ENCODE data around the gene TPCN2. TPM values are rescaled to one million over a fixed set of nuclear protein-coding genes. Genes with fewer than 3 reads are reported as not detected.

Gene TPCN2
- total and polyA plus RNA-seq, 2 of the 4 experiments (the other 2 are of a cell fraction): 3.4 to 8.0 TPM

DNA sequence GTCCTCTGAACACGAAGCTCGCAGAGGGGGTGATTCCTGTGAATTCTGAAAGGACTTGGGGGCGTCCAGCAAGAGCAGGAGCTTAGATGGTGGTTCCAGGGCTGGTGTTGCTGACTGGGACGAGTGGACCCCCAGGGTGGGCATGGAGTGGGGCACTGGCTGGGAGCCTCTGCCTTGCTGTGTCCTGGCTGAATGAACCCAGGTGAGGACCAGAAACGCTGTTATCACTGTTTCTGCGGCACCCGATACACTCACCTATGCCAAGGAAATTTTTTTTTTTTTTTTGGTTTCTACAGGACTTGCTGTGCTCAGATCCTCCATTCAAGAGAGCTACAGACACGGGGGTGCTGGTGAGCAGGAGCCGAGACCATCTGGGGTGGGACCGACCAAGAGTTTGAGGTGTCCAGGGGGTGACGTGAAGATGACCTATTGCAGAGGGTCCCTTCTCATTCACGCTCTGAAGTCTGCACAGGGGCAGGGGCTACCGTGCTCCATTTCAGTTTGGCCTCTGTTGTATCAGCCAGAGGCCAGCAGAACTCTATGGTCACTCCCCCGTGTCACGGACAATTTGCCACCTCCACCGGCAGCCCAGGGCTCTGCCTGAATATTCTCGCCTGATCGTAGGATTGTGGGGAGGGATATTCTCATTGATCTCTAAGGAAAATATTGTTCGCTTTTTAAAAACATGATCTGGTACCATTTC is 110.6 kb downstream of the TPCN2 start:
- no peak overlapping the region; the same call in 1 of the 2 replicates for H2BK20ac ChIP-seq (ENCODE audit: low read depth, low read length)
- no peak overlapping the region for H4K8ac ChIP-seq (ENCODE audit: low read depth in 2 of 2, low read length in 2 of 2)

More for the DNA sequence above, 110.6 kb downstream of the TPCN2 start:
- Histone ChIP-seq H3K36me3 (ENCODE audit: control insufficient read depth, insufficient read depth, low read length) (no peaks in the 10 kb centered on the region), H3K27ac (ENCODE audit: insufficient read depth, low read length) (no peak overlapping the region), H3K9ac (ENCODE audit: low read depth, low read length) (no peak overlapping the region), H3K4me3 (ENCODE audit: insufficient read depth, low read depth, low read length) (no peak overlapping the region), H3K79me1 (ENCODE audit: low read depth in 1 of 2, low read length in 2 of 2) (no peaks in the 10 kb centered on the region), H2BK15ac (ENCODE audit: low read depth, low read length) (no peak overlapping the region), H3K9me3 (ENCODE audit: control insufficient read depth, insufficient read depth, low read length) (no peaks in the 10 kb centered on the region), H3K23ac (ENCODE audit: low read depth, low read length) (no peak overlapping the region), H3K56ac (ENCODE audit: extremely low read depth, insufficient read depth, low read length) (no peak overlapping the region), H4K91ac (ENCODE audit: insufficient read depth, low read depth, low read length) (no peak overlapping the region), H3K27me3 (ENCODE audit: control insufficient read depth, insufficient read depth, low read length) (no peaks in the 10 kb centered on the region), H4K20me1 (ENCODE audit: insufficient read depth, low read length) (no peaks in the 10 kb centered on the region), H3K9me1 (ENCODE audit: insufficient read depth, low read length) (peaks cover 3% of the 10 kb centered on the region), H2BK5ac (ENCODE audit: low read depth, low read length, poor library complexity, severe bottlenecking) (no peak overlapping the region), H3K4ac (ENCODE audit: low read depth, low read length) (peak overlapping the region; percentile 43; the same call in 1 of the 2 replicates), H3K4me2 (ENCODE audit: low read depth, low read length) (no peak overlapping the region), H3K4me1 (ENCODE audit: control insufficient read depth, insufficient read depth, low read length) (peaks cover 17% of the 10 kb centered on the region), H3K14ac (replicated peaks; ENCODE audit: low read depth, low read length) (no peak overlapping the region), H4K5ac (ENCODE audit: low read depth, low read length) (no peak overlapping the region), H2BK120ac (ENCODE audit: low read depth, low read length) (no peak overlapping the region), H2AK9ac (replicated peaks; ENCODE audit: low read depth, low read length, poor library complexity) (no peak overlapping the region), H3K18ac (ENCODE audit: low read depth, low read length) (no peak overlapping the region), H2AFZ (replicated peaks; ENCODE audit: low read length, poor library complexity) (peak overlapping the region; percentile 54), H2AK5ac (ENCODE audit: low read depth, low read length) (no peak overlapping the region)
- TF ChIP-seq MAFK (IDR thresholded peaks at IDR 0.05; ENCODE audit: low read depth, low read length) (no peak), RFX5 (IDR thresholded peaks at IDR 0.05; ENCODE audit: low read depth, low read length) (no peak), RAD21 (IDR thresholded peaks at IDR 0.05; ENCODE audit: low read length) (no peak), POLR2A (IDR thresholded peaks at IDR 0.05; ENCODE audit: low read depth, low read length) (no peak), RCOR1 (IDR thresholded peaks at IDR 0.05; ENCODE audit: insufficient replicate concordance, low read length) (no peak), CHD1 (IDR thresholded peaks at IDR 0.05; ENCODE audit: low read depth, low read length) (no peak), NFE2L2 (IDR thresholded peaks at IDR 0.05; ENCODE audit: low read depth, low read length) (no peak), CEBPB (IDR thresholded peaks at IDR 0.05; ENCODE audit: low read depth, low read length) (no peak), MAZ (IDR thresholded peaks at IDR 0.05; ENCODE audit: borderline replicate concordance, low read depth, low read length) (no peak), BHLHE40 (IDR thresholded peaks at IDR 0.05; ENCODE audit: low read depth, low read length) (no peak), MXI1 (IDR thresholded peaks at IDR 0.05; ENCODE audit: borderline replicate concordance, low read depth, low read length) (no peak), FOS (IDR thresholded peaks at IDR 0.05; ENCODE audit: low read depth, low read length) (no peak), SMC3 (IDR thresholded peaks at IDR 0.05; ENCODE audit: low read depth, low read length) (no peak)
- TF ChIP-seq, protein P1, sequence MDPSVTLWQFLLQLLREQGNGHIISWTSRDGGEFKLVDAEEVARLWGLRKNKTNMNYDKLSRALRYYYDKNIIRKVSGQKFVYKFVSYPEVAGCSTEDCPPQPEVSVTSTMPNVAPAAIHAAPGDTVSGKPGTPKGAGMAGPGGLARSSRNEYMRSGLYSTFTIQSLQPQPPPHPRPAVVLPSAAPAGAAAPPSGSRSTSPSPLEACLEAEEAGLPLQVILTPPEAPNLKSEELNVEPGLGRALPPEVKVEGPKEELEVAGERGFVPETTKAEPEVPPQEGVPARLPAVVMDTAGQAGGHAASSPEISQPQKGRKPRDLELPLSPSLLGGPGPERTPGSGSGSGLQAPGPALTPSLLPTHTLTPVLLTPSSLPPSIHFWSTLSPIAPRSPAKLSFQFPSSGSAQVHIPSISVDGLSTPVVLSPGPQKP (IDR thresholded peaks at IDR 0.05; ENCODE audit: borderline replicate concordance, low read depth, low read length): no peak
- TF ChIP-seq, protein P2, sequence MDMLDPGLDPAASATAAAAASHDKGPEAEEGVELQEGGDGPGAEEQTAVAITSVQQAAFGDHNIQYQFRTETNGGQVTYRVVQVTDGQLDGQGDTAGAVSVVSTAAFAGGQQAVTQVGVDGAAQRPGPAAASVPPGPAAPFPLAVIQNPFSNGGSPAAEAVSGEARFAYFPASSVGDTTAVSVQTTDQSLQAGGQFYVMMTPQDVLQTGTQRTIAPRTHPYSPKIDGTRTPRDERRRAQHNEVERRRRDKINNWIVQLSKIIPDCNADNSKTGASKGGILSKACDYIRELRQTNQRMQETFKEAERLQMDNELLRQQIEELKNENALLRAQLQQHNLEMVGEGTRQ (IDR thresholded peaks at IDR 0.05; ENCODE audit: low read depth, low read length): no peak
- TF ChIP-seq, protein P3, sequence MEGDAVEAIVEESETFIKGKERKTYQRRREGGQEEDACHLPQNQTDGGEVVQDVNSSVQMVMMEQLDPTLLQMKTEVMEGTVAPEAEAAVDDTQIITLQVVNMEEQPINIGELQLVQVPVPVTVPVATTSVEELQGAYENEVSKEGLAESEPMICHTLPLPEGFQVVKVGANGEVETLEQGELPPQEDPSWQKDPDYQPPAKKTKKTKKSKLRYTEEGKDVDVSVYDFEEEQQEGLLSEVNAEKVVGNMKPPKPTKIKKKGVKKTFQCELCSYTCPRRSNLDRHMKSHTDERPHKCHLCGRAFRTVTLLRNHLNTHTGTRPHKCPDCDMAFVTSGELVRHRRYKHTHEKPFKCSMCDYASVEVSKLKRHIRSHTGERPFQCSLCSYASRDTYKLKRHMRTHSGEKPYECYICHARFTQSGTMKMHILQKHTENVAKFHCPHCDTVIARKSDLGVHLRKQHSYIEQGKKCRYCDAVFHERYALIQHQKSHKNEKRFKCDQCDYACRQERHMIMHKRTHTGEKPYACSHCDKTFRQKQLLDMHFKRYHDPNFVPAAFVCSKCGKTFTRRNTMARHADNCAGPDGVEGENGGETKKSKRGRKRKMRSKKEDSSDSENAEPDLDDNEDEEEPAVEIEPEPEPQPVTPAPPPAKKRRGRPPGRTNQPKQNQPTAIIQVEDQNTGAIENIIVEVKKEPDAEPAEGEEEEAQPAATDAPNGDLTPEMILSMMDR (conservative IDR thresholded peaks at IDR 0.05; ENCODE audit: low read depth, low read length): no peak
- dilution Hi-C loops (cut with HindIII; ENCODE audit: low sequenced_read_pairs, unreplicated experiment) (no loop called here), in situ Hi-C loops (cut with MboI; ENCODE audit: low sequenced_read_pairs) (no loop called here), intact Hi-C loops (cut with micrococcal nuclease) (no loop called here)
- WGBS, 2 experiments (ENCODE audit: extremely low coverage in 2 of 2, insufficient read length in 1 of 2): 89% methylated on average over 5 of the region's 19 CpGs; no CpG with 5 or more reads in 1 of the 2 experiments
- DNase-seq (no peak), ATAC-seq (ENCODE audit: low read depth) (no peak)
- ChIA-PET POLR2A (ENCODE audit: unreplicated experiment) (no interaction called here), CTCF (no interaction called here)
- no TSS peak for BruUV-seq (replicated peaks)

Measured in IMR-90 (cell line).